Hepatic stellate cell (primary cell): ENCODE data around the gene IL20RB.
"Not testable (repeated sequence)": the region's sequence is repeated elsewhere in the genome, so short reads cannot be mapped to it uniquely, and the experiment has no call there.

Experiments
- DNase-seq: peaks from one replicate; pipeline ENCODE4 v3.0.0; 2011; ENCODE audit warnings: low spot score

Gene IL20RB

GRCh38 chr3:136943436-136943835 lies 14.3 kb upstream of the IL20RB start:
- no peak for DNase-seq

DNA sequence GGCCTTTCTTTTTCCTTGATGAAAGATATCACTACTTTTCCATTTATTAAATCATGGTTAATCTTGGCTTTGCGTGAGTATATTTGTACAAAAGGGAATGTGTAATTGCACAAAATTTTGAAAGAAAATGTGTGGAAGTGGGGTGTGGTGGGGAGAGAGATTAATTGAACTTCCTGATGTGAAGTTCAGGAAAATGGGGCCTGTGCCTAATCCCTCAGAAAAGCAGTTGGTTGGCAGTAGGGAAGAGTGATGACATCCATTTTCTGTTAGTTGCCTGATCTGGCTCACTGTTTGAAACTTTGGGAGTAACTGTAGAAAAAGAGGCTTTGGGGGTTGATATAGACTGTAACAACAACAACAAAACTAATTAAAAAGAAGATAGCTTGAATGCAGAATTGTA lies 10.8 kb upstream of the IL20RB start:
- DNase-seq, result no peak

DNA sequence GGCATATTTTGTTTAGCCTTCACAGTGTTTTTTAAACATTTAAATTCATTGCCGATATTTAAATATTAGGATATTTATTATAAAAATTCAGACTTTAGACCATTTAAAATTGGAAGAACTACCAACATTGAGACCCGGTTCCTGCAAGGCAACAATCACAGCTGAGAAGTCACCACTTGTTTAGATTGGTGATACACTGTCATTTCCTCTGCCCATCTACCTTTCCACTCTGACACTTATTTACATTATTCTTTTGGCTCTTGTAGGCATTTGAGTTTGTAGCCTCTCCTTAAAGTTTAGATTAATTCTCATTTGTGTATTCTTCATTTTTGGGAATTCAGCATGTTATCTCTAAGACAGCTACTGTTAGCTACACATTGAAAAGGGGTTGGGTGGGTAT lies 10.3 kb upstream of the IL20RB start:
- DNase-seq, result no peak

DNA sequence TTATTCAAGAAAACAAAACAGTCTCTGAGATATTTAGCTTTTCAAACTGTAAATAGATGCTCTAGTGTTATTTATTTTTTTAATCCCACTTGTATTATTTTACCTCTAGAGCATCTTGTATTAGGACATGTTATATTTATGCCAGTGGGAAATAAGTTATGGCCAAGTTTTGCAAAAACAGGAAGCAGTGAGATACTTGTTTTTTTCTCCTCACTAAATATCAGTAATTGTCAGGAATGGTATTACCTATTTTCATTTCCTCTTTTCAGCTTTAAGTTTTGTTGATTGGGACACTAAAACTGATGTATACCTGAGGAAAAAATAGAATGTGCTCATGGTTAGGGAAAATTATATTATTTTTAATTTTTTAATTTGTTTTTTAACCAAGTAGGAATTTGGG lies 8.6 kb upstream of the IL20RB start:
- DNase-seq, result no peak

GRCh38 chr3:136949708-136950107 lies 8.1 kb upstream of the IL20RB start:
- no peak for DNase-seq

DNA sequence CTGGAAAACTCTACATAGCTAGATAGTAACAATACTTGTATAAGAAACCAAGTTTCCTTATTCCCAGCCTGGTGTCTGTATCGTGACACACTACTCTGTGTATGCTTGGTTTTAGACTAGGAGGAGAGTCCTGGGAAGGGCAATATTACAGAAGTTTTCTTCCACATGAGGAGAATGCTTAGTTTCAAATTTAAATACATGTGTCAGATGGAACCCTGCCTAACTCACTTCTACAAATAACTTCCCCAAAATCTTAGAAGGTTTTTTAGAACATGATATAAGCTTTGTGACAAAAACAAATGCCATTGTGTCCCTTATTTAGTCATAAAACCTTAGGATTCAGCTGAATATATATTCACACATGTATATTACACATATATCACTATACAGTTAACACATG lies 7.2 kb upstream of the IL20RB start:
- DNase-seq, result no peak

DNA sequence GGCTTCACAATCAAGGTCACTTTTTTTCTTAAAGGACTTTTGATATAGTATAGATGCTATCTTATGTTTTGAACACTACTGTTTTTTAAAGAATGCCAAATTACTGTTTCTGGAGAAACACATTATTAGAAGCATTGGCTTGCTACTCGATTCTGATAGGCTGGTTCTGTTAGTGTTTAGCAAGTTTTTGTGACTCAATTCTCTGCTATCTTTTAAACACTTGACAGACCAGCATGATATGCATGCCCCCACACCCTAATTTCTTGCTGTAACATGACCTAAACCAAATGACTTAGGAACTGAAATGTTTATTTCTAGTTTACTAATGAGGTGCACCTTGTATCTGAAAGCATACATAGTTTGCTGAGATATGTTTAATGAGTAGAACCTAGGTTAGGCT lies 5.5 kb upstream of the IL20RB start:
- no peak for DNase-seq

GRCh38 chr3:136954251-136954650 lies 3.5 kb upstream of the IL20RB start:
- DNase-seq, result no peak

GRCh38 chr3:136954980-136955780 lies 2.6 kb upstream of the IL20RB start:
- DNase-seq, result no peak

GRCh38 chr3:136955813-136956212 lies 2.0 kb upstream of the IL20RB start:
- DNase-seq, result peak; percentile 52

GRCh38 chr3:136956971-136957370 lies 812 bp upstream of the IL20RB start:
- no peak for DNase-seq

- no peak for DNase-seq
Measured at GRCh38 chr3:136958939-136959338, 1.2 kb downstream of the IL20RB start.

DNA sequence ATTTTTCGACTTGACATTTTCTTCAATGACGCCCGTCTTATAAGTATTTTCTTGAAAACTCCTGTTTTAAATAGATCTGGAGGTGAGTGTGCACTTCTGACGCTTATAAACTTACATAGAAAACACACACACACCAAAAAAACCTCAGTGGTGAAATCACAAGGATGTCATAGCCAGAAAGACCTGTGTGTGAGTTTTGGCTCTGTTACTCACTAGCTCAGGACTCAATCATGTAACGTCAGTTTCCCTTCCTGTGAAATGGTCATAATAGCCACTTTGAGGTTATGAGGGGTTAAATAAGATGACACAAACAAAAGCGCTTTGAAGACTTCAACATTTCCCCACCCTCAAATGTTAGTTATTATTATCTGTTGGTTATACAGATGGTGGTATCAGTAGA lies 1.8 kb downstream of the IL20RB start:
- DNase-seq, result no peak

DNA sequence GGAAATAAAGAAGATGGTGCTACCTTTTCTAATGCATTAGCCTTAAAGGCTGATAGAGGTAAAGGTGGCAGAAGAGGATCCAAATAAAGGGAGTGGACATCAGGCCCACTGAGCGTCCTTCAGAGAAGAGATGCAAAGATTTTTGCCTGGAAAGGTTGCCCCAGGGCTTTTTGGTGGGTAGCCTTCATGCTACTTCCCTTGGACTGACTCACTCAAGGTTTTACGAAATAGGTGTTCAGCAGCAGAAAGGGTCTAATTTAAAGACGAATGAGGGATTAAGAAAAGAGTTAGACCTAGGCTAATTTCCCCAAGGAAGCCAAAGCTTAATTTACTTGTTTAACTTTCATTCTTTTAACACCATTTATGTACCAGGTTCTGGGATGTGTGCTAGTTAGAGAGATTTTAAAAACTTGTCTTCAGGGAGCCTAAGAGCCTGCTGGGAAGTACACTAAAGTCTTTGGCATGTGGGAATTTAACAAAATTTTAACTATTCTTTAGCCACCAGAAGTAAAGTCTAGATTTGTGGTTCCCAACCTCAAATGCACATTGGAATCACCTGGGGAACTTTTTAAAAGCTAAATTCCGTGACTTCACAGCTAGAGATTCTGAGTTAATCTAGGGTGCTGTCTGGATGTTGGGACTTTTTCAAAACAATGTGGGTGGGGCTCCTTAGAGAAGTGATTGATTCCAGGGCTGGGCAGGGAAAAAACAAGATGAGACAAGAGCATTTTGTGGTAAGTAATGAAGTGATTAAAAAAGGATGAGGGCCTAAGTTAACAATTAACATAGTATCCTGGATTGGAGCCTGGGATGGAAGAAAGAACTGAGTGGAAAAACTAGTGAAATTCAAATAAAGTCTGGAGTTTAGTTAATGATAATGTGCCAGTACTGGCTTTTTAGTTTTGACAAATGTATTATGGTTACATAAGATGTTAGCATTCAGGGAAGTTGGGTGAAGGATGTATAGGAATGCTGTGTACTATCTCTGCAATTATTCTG lies 3.4 kb downstream of the IL20RB start:
- no peak for DNase-seq

- DNase-seq, result no peak
Measured at GRCh38 chr3:136962927-136963326, 5.1 kb downstream of the IL20RB start.

GRCh38 chr3:136969539-136969938 lies 11.8 kb downstream of the IL20RB start:
- DNase-seq, result not testable (repeated sequence)

DNA sequence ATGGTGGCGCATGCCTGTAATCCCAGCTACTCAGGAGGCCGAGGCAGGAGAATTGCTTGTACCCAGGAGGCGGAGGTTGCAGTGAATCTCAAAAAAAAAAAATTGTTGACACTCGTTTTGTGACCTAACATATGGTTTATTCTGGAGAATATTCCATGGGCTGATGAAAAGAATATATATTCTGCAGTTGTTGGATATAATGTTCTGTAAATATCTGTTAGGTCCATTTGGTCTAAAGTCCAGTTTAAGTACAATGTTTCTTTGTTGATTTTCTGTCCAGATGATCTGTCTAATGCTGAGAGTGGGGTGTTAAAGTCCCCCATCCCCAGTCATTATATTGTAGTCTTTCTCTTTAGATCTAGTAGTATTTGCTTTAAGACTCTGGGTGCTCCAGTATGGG lies 15.6 kb downstream of the IL20RB start:
- no peak for DNase-seq

DNA sequence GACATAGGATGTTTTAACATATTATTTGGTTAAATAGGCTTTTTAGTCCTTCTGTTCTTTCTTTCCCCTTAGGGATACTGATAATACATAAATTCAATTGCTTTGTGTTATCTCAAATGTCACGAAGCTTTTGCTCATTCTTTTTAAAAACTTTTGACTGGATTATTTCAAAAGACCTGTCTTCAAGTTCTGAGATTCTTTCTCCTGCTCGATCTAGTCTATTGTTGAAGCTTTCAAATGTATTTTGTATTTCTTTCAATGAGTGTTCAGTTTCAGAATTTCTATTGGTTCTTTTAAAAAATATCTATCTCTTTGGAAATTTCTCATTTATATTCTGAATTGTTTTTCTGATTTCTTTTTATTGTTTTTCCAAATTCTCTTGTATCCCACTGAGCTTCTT lies 16.9 kb downstream of the IL20RB start:
- no peak for DNase-seq

- no peak for DNase-seq
Measured at GRCh38 chr3:136979204-136979603, 21.4 kb downstream of the IL20RB start.

DNA sequence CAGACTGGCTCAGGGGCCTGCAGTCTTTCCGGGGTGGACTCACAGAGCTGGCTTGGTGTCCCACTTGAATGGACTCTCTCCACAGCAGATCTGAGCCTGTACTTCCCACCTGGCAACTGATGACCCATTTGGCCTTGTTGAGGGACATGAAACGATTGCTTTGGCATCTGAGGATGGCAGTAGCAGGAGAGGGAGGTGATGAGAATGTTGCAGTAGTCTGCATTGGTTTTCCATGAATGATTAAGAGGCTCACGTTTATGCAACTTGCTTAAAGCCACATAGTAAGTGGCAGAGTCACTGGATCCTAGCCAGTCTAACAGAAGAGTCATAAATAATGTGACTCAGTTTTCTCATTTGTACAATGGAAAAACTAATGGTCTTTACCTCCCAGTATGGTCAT lies 21.9 kb downstream of the IL20RB start:
- DNase-seq, result no peak

DNA sequence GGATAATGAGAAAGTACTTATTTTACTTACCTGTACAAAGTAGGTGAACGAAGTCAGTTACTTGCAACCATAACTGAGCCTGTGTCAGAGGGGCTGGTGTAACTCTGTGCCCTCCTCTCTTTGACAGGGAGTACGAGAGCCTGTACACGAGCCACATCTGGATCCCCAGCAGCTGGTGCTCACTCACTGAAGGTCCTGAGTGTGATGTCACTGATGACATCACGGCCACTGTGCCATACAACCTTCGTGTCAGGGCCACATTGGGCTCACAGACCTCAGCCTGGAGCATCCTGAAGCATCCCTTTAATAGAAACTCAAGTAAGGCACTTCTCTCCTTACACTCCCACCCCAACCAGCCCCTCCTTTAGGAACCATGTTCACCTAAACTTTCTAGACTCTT lies 24.2 kb downstream of the IL20RB start:
- DNase-seq, result no peak

- no peak for DNase-seq
Measured at GRCh38 chr3:136982520-136983138, 24.8 kb downstream of the IL20RB start.

GRCh38 chr3:136984837-136985236 lies 27.1 kb downstream of the IL20RB start:
- DNase-seq, result no peak
